Jurkat, Clone E6-1 (cell line): ENCODE measurements around the gene CGB8. TPM values are rescaled to one million over a fixed set of nuclear protein-coding genes. Genes with fewer than 3 reads are reported as not detected.
"Not testable (repeated sequence)": the region's sequence is repeated elsewhere in the genome, so short reads cannot be mapped to it uniquely, and the experiment has no call there.

Source experiments
- DNase-seq: peaks from one replicate; pipeline ENCODE4 v3.0.0-alpha.2; 2011; ENCODE audit warnings: low read depth, low spot score
- H3K4me3 ChIP-seq: 2 replicates; pipeline ENCODE4 v1.5.1; 2011; ENCODE audit warnings: mild to moderate bottlenecking, low read length, control low read depth, moderate library complexity
- polyA plus RNA-seq: library from polyadenylated mRNA; unstranded; fragments of >200 nt; gene quantifications from one replicate; pipeline ENCODE4 v1.2.1, GENCODE V29; 2012; ENCODE audit warnings: missing spikeins; ENCODE audit not compliant: insufficient read length, insufficient read depth

CGB8 gene
- polyA plus RNA-seq = not detected

DNA sequence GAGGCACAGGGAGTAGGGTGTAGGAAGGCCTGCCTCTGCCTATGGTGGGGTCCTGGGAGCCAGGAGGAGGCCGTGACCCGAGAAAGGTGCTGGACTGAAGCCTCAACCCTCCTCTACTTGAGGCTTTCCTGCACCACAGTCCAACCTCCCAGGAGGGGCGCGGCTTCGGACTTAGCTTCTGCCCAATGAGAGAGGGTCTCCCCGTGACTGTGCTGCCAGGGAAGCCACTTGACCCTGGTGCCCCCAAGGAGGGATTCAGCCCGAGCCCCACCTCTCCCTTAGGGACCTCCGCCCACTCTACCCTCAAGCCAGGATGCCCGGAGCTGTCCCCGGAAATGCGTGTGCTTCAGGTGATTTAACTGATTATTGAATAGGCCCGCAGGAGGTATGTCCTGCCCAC, at the start of gene CGB8:
CGB8 (minus strand) TSS at position 101 of the 400 bp plus-strand sequence. CDS start 372 bp downstream, outside the sequence.
- H3K4me3 ChIP-seq, DNase-seq: not testable (repeated sequence)

DNA sequence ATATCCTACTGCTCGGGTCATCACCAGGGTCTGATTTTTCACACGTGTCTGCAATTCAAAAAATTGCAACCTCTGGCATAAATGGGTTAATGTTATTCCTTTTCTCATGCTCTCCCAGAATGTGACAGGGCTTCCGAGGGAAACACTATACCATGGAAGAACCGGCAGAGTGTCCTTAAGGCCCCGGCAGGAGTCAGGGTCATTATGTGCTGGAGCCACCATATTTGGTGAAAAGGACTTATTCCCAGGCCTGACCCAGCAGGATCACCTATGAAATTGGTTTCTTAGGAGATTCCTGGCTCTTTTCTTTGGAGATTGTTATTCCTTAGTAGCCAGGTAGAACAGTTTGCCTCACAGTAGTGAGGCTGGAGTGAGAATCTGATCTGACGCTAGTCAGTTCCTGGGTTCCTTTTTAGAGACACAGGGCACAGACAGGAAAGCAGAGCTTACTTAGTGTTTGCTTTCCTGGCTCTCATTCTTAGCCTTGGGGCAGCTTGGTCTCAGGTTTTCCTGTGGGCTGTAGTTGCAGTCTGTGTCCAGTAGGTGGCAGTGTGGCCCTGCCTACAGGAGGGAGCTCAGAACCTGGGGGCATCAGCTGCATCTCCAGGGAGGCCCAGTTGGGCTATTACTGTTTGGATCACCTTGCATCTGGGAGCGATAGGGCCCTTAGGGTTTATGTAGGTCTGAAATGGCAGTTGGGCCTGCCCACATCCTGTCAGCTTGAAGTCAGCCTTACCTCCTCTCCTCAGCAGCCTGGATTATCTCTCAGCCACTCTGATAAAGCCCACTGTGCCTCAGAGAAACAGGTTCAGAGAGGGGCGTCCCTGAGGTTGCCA, 48.8 kb upstream of the CGB8 start:
- peak overlapping the region; percentile 24 for H3K4me3 ChIP-seq
- DNase-seq = peak; percentile 97

DNA sequence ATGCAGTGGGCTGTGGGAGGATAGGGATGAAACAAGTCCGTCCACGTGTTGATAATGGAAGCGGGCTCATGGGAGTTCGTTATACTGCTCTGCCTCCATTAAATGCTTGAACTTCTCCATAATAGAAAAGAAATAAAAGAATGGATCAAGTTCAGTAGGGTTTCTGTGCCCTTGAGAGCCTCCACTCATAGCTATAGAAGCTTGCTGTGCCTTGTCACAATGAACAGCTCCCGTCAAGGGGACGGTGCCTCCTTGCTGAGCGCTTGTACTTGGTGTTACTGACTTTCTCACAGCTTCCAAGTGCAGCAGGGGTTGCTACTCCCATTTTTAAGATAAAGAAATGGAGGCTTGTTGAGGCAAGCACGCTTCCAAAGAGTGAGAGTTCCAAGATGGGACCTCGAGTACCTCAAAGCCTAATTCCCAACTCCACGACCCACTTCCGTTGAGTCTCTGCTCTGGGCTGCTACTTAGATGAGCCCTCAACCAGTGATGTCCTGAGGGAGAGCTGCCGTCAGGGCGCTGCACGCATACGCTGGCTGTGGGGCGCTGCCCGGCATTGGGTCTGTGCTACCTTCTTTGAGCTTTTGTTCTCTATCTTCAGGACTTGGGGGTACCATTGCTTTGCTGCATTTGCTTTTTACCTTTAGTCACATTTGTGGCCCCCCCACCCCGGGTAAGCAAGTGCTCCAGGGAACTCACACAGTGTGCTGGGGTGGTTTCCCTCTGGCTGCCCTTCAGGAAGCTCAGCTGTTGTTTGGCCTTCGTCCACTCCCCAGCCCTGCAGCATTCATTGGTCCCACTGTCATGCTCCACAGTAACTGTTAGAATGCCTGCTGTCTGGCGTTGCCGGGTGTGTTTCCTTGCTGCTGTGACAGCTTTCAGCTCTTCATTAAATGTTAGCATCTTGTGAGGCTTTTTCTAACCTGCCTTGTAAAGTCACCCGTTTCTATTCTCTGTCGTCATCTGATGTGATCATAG, 45.9 kb upstream of the CGB8 start:
- no peak overlapping the region for H3K4me3 ChIP-seq
- DNase-seq = no peak

DNA sequence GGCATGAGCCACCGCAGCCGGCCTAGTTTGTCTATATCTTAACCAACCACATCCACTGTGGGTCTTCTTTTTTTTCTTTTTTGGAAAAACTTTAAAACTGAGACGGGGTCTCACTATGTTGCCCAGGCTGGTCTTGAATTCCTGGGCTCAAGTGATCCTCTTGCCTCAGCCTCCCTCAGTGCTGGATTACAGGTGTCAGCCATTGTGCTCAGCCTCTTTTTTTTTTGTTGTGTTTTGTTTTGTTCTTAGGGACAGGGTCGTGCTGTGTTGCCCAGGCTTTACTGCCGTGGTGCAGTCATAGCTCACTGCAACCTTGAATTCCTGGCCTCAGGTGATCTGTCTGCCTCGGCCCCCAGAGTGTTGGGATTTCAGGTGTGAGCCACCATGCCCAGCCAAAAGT, 43.8 kb upstream of the CGB8 start:
- no peak for DNase-seq

DNA sequence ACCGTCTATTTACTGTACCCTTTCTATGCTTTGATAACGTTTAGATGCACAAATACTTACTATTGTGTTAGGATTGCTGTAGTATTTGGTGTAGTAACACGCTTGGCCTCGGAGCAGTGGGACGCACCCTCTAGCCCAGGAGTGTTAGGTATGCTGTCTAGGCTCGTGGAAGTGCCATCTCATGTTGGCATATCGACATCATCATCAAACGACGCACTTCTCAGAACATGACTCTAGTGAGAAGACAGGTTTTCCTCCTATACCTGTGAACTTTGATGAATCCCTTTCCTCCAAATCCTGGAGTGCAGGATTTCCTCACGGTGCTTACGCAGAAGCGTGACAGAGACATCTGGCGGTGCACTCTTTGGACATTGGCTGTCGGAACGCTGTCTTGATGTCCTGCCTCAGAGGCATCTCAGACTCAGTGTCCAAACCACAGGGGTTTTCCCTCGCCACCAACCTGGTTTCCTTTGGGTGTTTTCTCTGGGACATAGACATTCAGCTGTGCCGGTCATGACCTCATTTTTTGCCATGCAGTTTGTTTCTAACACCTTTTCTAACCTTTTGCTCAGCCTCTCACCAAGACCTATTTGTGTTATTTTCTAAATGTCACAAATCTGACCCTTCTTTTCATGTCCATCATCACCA, 42.6 kb upstream of the CGB8 start:
- no peak for DNase-seq
- H3K4me3 ChIP-seq = no peak overlapping the region

More for the DNA sequence above, 43.8 kb upstream of the CGB8 start:
- no peak overlapping the region for H3K4me3 ChIP-seq

DNA sequence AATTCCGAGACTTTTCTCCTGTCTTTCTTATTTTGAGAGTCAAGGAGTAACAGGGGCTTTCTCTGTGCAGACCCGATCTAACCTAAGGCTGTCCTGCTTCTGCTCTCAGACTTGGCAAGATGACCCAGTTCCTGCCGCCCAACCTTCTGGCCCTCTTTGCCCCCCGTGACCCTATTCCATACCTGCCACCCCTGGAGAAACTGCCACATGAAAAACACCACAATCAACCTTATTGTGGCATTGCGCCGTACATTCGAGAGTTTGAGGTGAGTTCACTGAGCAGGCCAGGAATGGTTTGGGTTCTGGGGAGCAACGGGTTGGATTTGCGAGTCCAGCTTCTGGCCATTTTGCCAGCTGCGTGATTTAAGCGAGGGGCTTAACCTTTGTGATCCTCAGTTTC, 37.4 kb upstream of the CGB8 start:
- DNase-seq = no peak
- H3K4me3 ChIP-seq = peak overlapping the region; percentile 97

DNA sequence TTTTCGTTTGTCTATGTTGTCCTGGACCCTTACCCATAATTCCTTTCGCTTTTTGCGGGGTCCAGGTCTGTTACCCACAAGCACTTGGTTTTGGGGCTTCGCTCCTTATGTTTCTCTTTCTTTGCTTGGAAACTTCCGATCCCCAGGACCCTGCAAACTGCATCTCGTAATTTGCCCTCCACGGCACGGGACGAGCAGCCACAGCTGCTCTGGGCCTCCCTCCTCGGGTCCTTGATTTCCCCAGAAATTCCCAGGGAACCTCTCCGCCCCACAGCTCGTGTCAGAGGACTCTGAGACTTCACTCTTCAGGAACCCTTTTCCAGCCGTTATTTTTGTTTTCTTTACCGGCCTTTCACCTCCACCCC, 36.9 kb upstream of the CGB8 start:
- DNase-seq = peak; percentile 50
- peak overlapping the region; percentile 97 for H3K4me3 ChIP-seq

DNA sequence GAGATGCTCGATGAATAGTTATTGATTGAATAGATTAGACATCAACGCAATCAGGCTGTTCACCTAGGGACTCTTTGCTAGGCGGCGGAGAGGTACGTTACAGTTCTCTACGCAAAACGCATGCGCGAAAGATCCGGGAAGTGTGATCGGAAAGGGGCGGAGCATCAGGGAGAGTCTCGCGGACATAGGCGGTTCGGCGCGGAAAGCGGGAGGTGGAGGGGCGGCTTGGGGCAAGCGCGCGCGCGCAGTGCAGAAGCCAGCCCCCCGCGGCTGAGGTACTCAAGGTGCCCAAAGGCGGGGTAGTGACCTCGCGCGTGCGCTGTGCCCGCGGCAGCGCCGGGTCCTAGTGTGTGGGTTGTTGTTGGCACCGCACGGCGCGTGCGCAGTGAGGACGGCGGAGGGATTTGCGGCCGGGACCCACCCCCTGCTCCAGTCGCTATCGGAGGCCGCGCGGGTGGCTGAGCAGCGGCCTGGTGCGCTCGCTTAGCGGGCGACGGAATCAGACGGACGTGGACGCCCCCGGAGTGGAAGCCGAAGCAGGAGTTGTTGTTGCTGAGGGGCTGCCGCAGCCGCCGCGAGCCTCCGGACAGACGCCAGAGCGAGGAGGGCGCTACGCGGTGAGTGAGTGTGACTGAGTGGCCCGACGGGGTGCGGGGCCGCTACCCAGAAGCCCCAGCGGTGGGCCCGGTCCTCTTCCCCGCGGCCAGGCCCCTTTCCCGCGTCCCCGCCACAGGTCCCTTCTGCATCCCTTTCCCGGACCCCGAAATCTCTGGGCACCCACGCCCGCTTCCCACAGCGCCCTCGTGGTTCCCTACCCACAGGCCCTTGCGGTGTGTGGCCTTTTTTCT, 36.3 kb upstream of the CGB8 start, which contains the start of gene SNRNP70:
SNRNP70 (plus strand) TSS at position 432 of the 848 bp plus-strand sequence. CDS start 964 bp downstream, outside the sequence.
- H3K4me3 ChIP-seq = peak within 1 kb of the TSS; percentile 97
- peak; percentile 99 for DNase-seq

DNA sequence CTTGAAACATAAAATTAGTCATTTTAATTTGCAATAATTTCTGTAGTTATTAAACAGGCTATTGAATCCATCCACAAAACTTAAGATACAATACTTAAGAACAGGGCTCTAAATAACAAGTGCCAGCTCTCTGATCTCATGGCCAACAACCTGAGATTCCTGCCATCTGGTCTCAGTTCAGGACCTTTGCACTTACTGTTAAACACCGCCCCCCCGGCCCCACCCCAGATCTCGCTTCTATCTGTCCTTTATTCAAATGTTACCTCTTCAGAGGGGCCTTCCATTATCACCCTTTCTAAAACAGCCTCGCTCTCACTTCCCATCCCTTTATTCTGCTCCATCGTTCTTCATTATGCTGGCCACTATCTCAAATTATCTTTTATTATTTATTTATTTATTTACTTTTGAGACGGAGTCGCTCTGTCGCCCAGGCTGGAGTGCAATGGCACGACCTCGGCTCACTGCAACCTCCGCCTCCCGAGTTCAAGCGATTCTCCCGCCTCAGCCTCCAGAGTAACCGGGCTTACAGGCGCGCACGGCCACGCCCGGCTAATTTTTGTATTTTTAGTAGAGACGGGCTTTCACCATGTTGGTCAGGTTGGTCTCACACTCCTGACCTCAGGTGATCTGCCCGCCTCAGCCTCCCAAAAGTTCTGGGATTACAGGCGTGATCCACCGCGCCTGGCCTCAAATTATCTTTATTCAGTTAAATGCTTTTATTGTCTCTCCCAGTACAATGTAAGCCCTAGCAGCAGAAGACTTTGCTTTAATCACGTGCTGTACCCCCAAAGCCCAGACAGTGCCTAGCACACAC, 35.5 kb upstream of the CGB8 start:
- DNase-seq = no peak
- H3K4me3 ChIP-seq = peak overlapping the region; percentile 97

DNA sequence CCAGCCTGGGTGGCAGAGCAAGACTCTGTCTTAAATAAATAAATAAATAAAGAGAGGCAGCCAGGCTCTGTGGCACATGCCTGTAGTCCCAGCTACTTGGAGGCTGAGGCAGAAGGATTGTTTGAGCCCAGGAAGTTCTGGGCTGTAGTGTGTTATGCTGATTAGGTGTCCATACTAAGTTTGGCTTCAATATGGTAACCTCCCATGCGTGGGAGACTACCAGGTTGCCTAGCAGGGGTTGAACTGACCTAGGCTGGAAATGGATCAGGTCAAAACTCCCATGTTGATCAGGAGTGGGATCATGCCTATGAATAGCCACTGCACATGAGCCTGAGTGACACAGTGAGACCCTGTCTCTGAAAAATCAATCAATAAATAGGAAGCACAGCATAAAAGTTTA, 32.4 kb upstream of the CGB8 start:
- DNase-seq = no peak
- H3K4me3 ChIP-seq = no peak overlapping the region

DNA sequence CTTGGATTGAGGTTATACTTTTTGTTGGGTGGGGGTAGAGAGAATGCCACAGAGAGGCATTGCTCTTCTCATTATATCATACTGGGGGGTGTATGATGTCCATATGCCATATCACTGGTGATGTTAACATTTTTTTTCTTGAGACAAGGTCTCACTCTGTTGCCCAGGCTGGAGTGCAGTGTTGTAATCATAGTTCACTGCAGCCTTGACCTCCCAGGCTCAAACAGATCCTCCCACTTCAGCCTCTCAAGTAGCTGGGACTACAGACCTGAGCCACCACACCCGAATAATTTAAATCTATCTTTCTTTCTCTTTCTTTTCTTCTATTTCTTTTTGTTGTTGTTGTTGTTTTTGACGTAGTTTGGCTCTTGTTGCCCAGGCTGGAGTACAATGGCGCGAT, 31.5 kb upstream of the CGB8 start:
- DNase-seq = no peak

DNA sequence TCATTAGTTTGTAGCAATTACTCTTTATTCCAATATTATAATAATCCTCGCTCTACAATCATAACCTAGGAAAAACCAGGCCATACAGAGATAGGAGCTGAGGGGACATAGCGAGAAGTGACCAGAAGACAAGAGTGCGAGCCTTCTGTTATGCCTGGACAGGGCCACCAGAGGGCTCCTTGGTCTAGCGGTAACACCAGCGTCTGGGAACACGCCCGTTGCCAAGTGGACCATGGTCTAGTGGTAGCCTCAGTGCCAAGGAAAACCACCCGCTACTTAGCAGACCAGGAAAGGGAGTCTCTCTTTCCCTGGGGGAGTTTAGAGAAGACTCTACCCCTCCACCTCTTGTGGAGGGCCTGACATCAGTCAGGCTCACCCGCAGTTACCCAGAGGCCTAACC, 26.0 kb upstream of the CGB8 start:
- H3K4me3 ChIP-seq, DNase-seq: not testable (repeated sequence)

More for the DNA sequence above, 31.5 kb upstream of the CGB8 start:
- no peak overlapping the region for H3K4me3 ChIP-seq

DNA sequence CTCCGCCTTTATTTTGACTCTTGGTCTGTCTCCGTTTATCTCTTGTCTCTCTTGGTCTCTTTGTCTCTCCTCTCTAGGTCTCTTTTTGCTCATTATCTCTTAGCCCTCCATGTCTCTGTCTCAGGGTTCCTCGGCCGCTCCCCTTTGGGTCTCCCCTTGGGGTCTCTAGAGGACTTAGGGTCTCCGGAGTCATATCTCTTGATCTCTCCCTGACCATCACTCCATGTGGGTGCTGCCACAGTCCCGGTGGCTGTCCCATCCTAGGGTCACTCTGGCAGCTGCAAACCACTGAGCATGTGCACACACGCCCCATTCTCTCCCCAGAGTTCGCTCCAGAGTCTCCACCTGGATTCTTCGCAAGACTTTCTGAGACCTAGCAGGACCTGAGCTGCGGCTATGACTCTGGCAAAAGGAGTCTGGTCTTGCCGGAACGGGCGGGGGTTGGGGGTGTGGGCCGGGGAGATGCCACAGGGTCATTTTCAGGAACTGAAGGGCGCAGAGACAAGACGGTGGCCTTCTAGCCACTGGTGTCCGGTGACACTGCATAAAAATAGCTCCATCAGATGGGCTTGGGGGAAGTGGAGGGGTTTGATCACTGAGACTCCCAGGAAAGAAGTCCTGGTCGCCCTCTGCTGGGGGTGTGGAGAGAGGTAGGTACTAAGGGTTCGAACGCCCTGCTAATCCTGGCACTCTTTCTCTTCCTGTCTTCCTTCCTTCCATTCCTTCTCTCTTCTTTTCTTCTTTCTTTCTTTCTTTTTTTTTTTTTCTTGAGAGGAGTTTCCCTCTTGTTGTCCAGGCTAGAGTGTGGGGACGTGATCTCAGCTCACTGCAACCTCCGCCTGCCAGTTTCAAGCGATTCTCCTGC, 24.8 kb upstream of the CGB8 start:
- no peak overlapping the region for H3K4me3 ChIP-seq
- no peak for DNase-seq

DNA sequence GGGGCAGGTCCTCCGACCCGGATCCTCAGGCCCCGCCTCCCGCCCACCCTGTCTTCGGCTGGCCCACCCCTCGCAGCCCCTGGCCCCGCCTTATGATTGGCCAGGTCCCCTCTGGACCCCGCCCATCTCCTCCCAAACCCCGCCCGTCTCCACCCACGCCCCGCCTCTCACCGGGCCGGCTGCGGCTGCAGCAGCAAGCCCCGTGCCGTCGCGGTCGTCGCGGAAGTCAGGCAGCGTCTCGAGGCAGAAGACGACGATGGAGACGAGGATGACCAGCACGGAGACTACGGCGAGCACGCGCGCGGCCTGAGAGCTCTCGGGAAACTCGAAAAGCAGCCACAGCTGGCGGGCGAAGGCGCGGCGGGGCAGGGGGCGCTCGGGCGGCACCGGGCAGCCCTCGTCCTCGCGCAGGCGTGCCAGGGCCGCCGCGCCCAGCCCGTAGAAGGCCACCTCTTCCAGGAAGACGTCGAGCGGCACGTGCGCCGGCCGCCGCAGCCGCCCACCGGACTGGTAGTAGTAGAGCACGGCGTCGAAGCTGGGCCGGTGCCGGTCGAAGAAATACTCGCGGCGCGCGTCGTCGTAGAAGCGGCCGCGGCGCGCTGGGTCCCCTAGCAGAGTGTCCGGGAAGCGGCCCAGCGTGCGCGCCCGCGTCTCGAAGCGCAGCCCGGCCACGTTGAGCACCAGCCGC, 23.1 kb upstream of the CGB8 start:
- H3K4me3 ChIP-seq = no peak overlapping the region
- no peak for DNase-seq

DNA sequence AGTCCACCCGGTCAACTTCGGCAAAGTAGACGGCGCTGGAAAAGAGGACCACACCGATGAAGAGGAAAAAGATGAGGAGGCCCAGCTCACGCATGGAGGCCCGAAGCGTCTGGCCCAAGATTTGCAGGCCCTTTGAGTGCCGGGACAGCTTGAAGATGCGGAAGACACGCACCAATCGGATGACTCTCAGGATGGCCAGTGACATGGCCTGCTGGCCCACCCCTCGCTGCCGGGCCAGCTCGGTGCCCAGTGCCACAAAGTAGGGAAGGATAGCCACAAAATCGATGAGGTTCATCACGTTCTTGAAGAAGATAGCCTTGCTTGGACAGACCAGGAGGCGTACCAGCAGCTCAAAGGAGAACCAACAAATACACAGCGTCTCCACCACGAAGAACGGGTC, 21.5 kb upstream of the CGB8 start:
- no peak overlapping the region for H3K4me3 ChIP-seq
- no peak for DNase-seq

DNA sequence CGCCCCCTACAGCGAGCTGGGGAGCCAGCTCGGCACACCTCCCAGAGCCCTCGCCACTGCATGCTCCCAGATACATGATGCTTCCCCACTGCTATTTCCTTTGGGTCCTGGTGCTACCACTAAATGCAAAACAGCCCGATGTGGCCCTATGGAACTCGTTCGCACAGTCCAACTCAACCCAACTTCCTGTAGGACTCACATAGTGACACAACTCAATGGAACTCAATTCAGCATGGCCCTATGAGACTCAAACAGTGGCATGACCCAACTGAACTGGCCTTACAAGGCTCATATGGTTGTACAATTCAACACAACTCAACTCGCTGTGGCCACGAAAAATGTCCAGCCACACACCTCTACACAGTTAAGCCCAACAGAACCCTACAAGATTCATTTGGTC, 20.1 kb upstream of the CGB8 start:
- DNase-seq = no peak
- no peak overlapping the region for H3K4me3 ChIP-seq
